Measurements from ENCODE around the gene UPK1A.
"Not testable (repeated sequence)": the region's sequence is repeated elsewhere in the genome, so short reads cannot be mapped to it uniquely, and the experiment has no call there.

Gene UPK1A

GRCh38 chr19:35648017-35648961 is 18.0 kb upstream of the UPK1A start, which contains the start of gene COX6B1:
TSS of gene COX6B1 (plus strand) at chr19:35648323. CDS start at chr19:35651244, 2,921 bp downstream.
- Histone ChIP-seq H3K4me1 (ENCODE audit: insufficient read depth, low read length, severe bottlenecking) (peaks cover 33% of the 10 kb centered on the region), H3K79me2 (ENCODE audit: insufficient read depth, low read length) (peaks cover 24% of the 10 kb centered on the region), H3F3A (ENCODE audit: insufficient read depth, low read length) (peaks cover 4% of the 10 kb centered on the region; the same call in 1 of the 2 replicates), H3K4me2 (ENCODE audit: low read length) (peak within 1 kb of the TSS; percentile 98), H4K20me1 (ENCODE audit: insufficient read depth, low read length) (no peaks in the 10 kb centered on the region), H3K9me3 (ENCODE audit: low read length) (no peaks in the 10 kb centered on the region), H3K36me3 (ENCODE audit: insufficient read depth, low read length) (peaks cover 19% of the 10 kb centered on the region), H3K27ac (ENCODE audit: low read depth, low read length, poor library complexity, severe bottlenecking) (peak within 1 kb of the TSS; percentile 28), H3K4me3 (ENCODE audit: low read depth, low read length, poor library complexity, severe bottlenecking) (peak within 1 kb of the TSS; percentile 91), H3K9ac (ENCODE audit: low read length) (peak within 1 kb of the TSS; percentile 84), H3K9me2 (ENCODE audit: low read depth, low read length) (no peaks in the 10 kb centered on the region), H3K27me3 (ENCODE audit: insufficient read depth, low read length) (no peaks in the 10 kb centered on the region), H2AFZ (ENCODE audit: low read length) (no peak within 1 kb of the TSS)
- TF ChIP-seq, protein P1, sequence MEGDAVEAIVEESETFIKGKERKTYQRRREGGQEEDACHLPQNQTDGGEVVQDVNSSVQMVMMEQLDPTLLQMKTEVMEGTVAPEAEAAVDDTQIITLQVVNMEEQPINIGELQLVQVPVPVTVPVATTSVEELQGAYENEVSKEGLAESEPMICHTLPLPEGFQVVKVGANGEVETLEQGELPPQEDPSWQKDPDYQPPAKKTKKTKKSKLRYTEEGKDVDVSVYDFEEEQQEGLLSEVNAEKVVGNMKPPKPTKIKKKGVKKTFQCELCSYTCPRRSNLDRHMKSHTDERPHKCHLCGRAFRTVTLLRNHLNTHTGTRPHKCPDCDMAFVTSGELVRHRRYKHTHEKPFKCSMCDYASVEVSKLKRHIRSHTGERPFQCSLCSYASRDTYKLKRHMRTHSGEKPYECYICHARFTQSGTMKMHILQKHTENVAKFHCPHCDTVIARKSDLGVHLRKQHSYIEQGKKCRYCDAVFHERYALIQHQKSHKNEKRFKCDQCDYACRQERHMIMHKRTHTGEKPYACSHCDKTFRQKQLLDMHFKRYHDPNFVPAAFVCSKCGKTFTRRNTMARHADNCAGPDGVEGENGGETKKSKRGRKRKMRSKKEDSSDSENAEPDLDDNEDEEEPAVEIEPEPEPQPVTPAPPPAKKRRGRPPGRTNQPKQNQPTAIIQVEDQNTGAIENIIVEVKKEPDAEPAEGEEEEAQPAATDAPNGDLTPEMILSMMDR (IDR thresholded peaks at IDR 0.05; ENCODE audit: low read length) = no peak
- TF ChIP-seq EZH2 (IDR thresholded peaks at IDR 0.05; ENCODE audit: borderline replicate concordance, low read length) = no peak

DNA sequence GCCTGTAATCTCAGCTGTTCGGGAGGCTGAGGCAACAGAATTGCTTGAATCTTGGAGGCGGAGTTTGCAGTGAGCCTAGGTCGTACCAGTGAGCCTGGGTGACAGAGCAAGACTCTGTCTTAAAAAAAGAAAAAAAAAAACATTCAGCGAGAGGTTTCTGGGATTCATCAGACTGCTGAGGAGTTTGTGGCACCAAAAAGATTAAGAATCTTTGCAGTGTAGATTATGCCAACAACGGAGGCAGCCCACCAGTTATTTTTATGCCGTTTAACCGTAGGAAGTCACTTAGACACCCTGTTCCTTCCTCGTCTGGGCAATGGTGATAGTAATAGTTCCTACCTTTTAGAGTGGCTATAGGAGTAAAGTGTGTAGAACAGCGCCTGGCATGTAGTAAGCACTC is 15.7 kb upstream of the UPK1A start:
- no peak for TF ChIP-seq EZH2 (IDR thresholded peaks at IDR 0.05; ENCODE audit: borderline replicate concordance, low read length)
- TF ChIP-seq, protein P1 (IDR thresholded peaks at IDR 0.05; ENCODE audit: low read length) = no peak
- peaks cover 24% of the 10 kb centered on the region for H3K79me2 ChIP-seq (ENCODE audit: insufficient read depth, low read length)
- no peak overlapping the region for H3K4me3 ChIP-seq (ENCODE audit: low read depth, low read length, poor library complexity, severe bottlenecking)
- H3K9ac ChIP-seq (ENCODE audit: low read length) = no peak overlapping the region
- no peak overlapping the region for H3K27ac ChIP-seq (ENCODE audit: low read depth, low read length, poor library complexity, severe bottlenecking)
- no peaks in the 10 kb centered on the region for H4K20me1 ChIP-seq (ENCODE audit: insufficient read depth, low read length)
- no peaks in the 10 kb centered on the region for H3K9me3 ChIP-seq (ENCODE audit: low read length)
- H3K27me3 ChIP-seq (ENCODE audit: insufficient read depth, low read length) = no peaks in the 10 kb centered on the region
- H2AFZ ChIP-seq (ENCODE audit: low read length) = no peak overlapping the region
- H3K4me2 ChIP-seq (ENCODE audit: low read length) = no peak overlapping the region
- H3K4me1 ChIP-seq (ENCODE audit: insufficient read depth, low read length, severe bottlenecking) = peaks cover 21% of the 10 kb centered on the region
- H3K9me2 ChIP-seq (ENCODE audit: low read depth, low read length) = no peaks in the 10 kb centered on the region
- peaks cover 3% of the 10 kb centered on the region; the same call in 1 of the 2 replicates for H3F3A ChIP-seq (ENCODE audit: insufficient read depth, low read length)
- H3K36me3 ChIP-seq (ENCODE audit: insufficient read depth, low read length) = peaks cover 36% of the 10 kb centered on the region

DNA sequence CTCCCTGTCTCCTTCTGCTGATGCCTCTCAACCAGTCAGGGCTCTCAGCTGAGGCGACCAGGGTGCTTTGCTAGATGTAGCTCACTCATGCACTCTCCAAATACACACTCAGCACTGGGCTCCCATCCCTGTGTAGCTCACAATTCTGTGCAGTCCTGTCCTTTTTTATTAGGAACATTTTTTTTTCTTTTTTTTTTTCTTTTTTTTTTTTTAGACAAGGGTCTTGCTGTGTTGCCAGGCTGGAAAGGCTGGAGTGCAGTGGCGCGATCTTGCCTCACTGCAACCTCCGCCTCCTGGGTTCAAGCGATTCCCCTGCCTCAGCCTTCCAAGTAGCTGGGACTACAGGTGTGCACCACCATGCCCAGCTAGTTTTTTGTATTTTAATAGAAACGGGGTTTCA is 11.5 kb upstream of the UPK1A start:
- H3K4me3 ChIP-seq (ENCODE audit: low read depth, low read length, poor library complexity, severe bottlenecking); H3K9ac ChIP-seq (ENCODE audit: low read length); H3K27me3 ChIP-seq (ENCODE audit: insufficient read depth, low read length); H3K4me1 ChIP-seq (ENCODE audit: insufficient read depth, low read length, severe bottlenecking); H3K27ac ChIP-seq (ENCODE audit: low read depth, low read length, poor library complexity, severe bottlenecking); H3K9me3 ChIP-seq (ENCODE audit: low read length); H3K4me2 ChIP-seq (ENCODE audit: low read length); H3F3A ChIP-seq (ENCODE audit: insufficient read depth, low read length); H3K9me2 ChIP-seq (ENCODE audit: low read depth, low read length); H4K20me1 ChIP-seq (ENCODE audit: insufficient read depth, low read length); H2AFZ ChIP-seq (ENCODE audit: low read length): not testable (repeated sequence)
- Histone ChIP-seq H3K79me2 (ENCODE audit: insufficient read depth, low read length) (peaks cover 10% of the 10 kb centered on the region), H3K36me3 (ENCODE audit: insufficient read depth, low read length) (peaks cover 70% of the 10 kb centered on the region)

Data from OCI-LY1 (cell line).